Choroid plexus epithelial cell (primary cell): Measurements from ENCODE around the gene ATP6V0E1.
"Not testable (repeated sequence)": the region's sequence is repeated elsewhere in the genome, so short reads cannot be mapped to it uniquely, and the experiment has no call there.

Experiments used
- DNase-seq: peaks from one replicate; pipeline ENCODE4 v3.0.0-alpha.2; 2010; ENCODE audit warnings: low read depth
- H3K4me3 ChIP-seq: 2 replicates; pipeline ENCODE4 v1.5.1; 2011; ENCODE audit warnings: low read depth, mild to moderate bottlenecking, control low read depth, low read length, moderate library complexity
- TF ChIP-seq, protein P1 (sequence below): conservative IDR thresholded peaks from 2 replicates; pipeline ENCODE4 v1.5.1; 2011; ENCODE audit warnings: low read depth, mild to moderate bottlenecking, control low read depth, inconsistent platforms, low read length, moderate library complexity

The ATP6V0E1 gene

GRCh38 chr5:173065155-173065554 is 81.6 kb downstream of the ATP6V0E1 start:
- TF ChIP-seq, protein P1, sequence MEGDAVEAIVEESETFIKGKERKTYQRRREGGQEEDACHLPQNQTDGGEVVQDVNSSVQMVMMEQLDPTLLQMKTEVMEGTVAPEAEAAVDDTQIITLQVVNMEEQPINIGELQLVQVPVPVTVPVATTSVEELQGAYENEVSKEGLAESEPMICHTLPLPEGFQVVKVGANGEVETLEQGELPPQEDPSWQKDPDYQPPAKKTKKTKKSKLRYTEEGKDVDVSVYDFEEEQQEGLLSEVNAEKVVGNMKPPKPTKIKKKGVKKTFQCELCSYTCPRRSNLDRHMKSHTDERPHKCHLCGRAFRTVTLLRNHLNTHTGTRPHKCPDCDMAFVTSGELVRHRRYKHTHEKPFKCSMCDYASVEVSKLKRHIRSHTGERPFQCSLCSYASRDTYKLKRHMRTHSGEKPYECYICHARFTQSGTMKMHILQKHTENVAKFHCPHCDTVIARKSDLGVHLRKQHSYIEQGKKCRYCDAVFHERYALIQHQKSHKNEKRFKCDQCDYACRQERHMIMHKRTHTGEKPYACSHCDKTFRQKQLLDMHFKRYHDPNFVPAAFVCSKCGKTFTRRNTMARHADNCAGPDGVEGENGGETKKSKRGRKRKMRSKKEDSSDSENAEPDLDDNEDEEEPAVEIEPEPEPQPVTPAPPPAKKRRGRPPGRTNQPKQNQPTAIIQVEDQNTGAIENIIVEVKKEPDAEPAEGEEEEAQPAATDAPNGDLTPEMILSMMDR = no peak
- no peak for DNase-seq
- no peak overlapping the region for H3K4me3 ChIP-seq

DNA sequence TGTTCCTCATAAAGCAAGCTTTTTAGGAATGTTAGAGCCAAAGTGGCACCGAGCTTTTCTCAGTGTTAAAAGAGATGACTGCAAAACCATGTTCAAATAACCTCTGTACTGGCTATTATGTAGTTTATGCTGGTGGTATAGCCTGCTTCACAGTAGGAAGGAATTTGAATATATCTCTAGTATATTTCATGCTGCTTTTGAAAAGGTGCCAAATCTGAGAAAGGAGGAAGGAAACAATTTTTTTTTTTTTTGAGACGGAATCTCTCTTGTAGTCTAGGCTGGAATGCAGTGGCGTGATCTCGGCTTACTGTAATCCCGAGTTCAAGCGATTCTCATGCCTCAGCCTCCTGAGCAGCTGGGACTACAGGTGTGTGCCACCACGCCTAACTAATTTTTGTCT is 86.1 kb downstream of the ATP6V0E1 start:
- TF ChIP-seq, protein P1 = no peak
- peak; percentile 75 for DNase-seq
- H3K4me3 ChIP-seq = no peak overlapping the region

DNA sequence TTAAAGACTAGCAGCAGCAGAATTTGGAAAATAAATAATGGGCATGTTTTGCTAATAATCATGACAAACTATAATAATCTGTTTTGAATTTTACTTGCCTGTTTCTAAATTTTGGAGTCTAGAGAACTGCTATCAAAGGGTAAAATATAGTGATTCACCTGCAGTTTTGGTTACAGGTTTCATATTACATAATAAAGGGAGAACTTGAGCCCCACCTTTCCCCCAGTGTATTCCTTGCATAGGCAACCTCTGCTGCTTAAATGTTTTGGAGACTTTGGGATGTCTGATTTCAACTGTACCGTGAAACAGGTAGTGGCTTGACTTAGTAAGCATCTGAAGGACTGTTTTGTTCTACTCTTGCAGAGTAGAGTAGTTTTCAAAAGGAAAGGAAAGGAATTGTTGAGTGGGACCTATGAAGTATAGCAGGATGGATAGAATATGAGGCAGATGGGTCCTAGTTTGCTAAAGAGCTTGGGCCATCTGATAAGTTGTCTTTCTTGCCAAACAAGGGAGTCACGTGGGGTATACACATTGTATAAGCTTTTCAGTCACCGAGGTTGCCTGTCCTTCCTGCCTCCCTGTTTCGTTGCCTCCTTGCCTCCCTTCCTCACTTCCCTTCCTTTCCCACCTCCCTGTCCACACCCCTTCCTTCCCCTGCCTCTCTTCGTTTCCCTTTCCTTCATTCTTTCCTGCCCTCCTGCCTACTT is 91.7 kb downstream of the ATP6V0E1 start:
- no peak for DNase-seq
- H3K4me3 ChIP-seq = no peak overlapping the region

GRCh38 chr5:173075970-173076369 is 92.4 kb downstream of the ATP6V0E1 start:
- DNase-seq = no peak
- TF ChIP-seq, protein P1 = no peak
- no peak overlapping the region for H3K4me3 ChIP-seq

More for the DNA sequence above, 91.7 kb downstream of the ATP6V0E1 start:
- TF ChIP-seq, protein P1 = no peak

DNA sequence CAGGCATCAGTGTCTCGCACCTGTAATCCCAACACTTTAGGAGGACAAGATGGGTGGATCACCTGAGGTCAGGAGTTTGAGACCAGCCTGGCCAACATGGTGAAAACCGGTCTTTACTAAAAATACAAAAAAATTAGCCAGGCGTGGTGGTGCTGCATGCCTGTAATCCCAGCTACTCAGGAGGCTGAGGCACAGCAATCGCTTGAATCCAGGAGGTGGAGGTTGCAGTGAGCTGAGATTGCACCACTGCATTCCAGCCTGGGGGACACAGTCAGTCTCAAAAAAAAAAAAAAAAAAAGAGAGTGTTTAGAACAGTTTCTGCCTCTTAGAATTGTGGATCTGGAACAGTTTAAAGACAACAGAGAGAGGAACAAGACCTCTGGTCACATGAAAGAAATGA is 92.9 kb downstream of the ATP6V0E1 start:
- not testable (repeated sequence) for H3K4me3 ChIP-seq
- peak; percentile 18 for DNase-seq

DNA sequence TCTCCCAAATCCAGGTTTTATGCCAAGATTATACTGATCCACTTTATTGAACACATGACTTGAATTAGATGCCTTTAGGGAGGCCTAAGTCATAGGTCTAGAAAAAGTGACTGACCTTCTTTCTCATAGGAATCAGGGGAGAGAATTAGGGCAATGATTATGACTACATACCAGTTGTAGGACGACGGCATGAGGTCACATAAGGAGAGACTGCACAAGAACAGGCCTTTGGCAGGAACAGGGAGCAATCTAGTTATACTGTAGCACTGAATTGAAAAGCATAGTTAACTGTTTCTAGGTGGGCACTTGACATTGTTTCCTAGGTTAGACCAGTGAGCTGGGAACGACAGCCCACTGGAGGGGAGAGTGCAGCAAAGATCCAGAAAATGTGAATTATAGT is 95.3 kb downstream of the ATP6V0E1 start:
- no peak for DNase-seq
- no peak overlapping the region for H3K4me3 ChIP-seq
- TF ChIP-seq, protein P1 = no peak
